Left lung (tissue), 10 donors: ENCODE measurements around the gene TTYH1. TPM values are rescaled to one million over a fixed set of nuclear protein-coding genes. Genes with fewer than 3 reads are reported as not detected.

ENCODE experiments used
- ATAC-seq: fragments of 200-7000 bp; cut with Tn5 transposase; one replicate; pipeline ENCODE4 v1.9.1; 2020; ENCODE audit warnings: moderate library complexity
- DNase-seq, 4 donors: peaks; one replicate each; pipeline ENCODE4 v3.0.0-alpha.2; 2013 to 2020
- H3K27ac ChIP-seq, 2 donors: fragments of 200-600 bp; sonication (generic) in 1 of 2; one replicate each; pipeline versions ENCODE4 v1.5.0 to v1.8.0; 2020 to 2021
- H3K27me3 ChIP-seq, 2 donors: fragments of 200-600 bp; sonication (generic) in 1 of 2; one replicate each; pipeline versions ENCODE4 v1.5.0 to v1.8.0; 2020 to 2021
- H3K36me3 ChIP-seq, 2 donors: fragments of 200-600 bp; sonication (generic) in 1 of 2; one replicate each; pipeline versions ENCODE4 v1.5.0 to v1.8.0; 2020 to 2021
- H3K4me1 ChIP-seq, 2 donors: fragments of 200-600 bp; one replicate each; pipeline ENCODE4 v1.8.0; 2021
- H3K4me3 ChIP-seq, 2 donors: fragments of 200-600 bp; sonication (generic) in 1 of 2; one replicate each; pipeline versions ENCODE4 v1.5.0 to v1.8.0; 2020 to 2021; ENCODE audit warnings: mild to moderate bottlenecking in 1 of 2
- H3K9me3 ChIP-seq, 2 donors: fragments of 200-600 bp; sonication (generic) in 1 of 2; one replicate each; pipeline versions ENCODE4 v1.5.0 to v1.8.0; 2020 to 2021
- CTCF ChIP-seq, 2 donors: fragments of 200-600 bp; sonication (generic) in 1 of 2; IDR thresholded peaks; one replicate each; pipeline versions ENCODE4 v1.5.0 to v1.8.0; 2021; ENCODE audit warnings: antibody characterized with exemption in 2 of 2
- intact Hi-C, 2 donors: fragments of 100-400 bp; cut with DNase I; formaldehyde crosslinking; loops; one replicate each; pipeline versions ENCODE4 v1.11.2 to v1.14.2; 2022
- polyA plus RNA-seq, 6 donors: library from polyadenylated mRNA; unstranded; fragments of 120-200 nt; gene quantifications; one replicate each; pipeline ENCODE4 v1.2.1, GENCODE V29; 2013; ENCODE audit not compliant: insufficient read length in 6 of 6
- total RNA-seq, 2 donors: library from RNA; stranded (reverse); fragmentation: NEBNext Ultra II Directional; extraction: Animal tissue kit (Norgen Biotek cat#: 25700); gene quantifications; one replicate each; pipeline ENCODE4 v1.2.1, GENCODE V29; 2021
- donor health status: DM: no; HTN: yes; CAD: no.
- donor health status: DM: no; HTN: no; CAD: no.

TTYH1 gene
- total and polyA plus RNA-seq, 8 donors, result 2.3 to 13.4 (median 4.7) TPM; not detected in 2

GRCh38 chr19:54400913-54401312, 14.4 kb upstream of the TTYH1 start:
- no peak overlapping the region for H3K27ac ChIP-seq
- no peak overlapping the region for H3K4me3 ChIP-seq
- DNase-seq (no peak), ATAC-seq (no peak)
- no peaks in the 10 kb centered on the region for H3K4me1 ChIP-seq
- peaks cover 0 to 29% of the 10 kb centered on the region in 2 donors for H3K27me3 ChIP-seq
- TF ChIP-seq CTCF (IDR thresholded peaks at IDR 0.05), result no peak
- intact Hi-C loops, result no loop called here
- no peaks in the 10 kb centered on the region for H3K9me3 ChIP-seq
- H3K36me3 ChIP-seq, result no peaks in the 10 kb centered on the region

- H3K4me1 ChIP-seq, result no peaks in the 10 kb centered on the region
- no peak for ATAC-seq
- no peak for DNase-seq
- H3K27ac ChIP-seq, result no peak overlapping the region
- TF ChIP-seq CTCF (IDR thresholded peaks at IDR 0.05), result no peak
- intact Hi-C loops, result no loop called here
- H3K27me3 ChIP-seq, result peaks cover 0 to 12% of the 10 kb centered on the region in 2 donors
- H3K36me3 ChIP-seq, result no peaks in the 10 kb centered on the region
- no peaks in the 10 kb centered on the region for H3K9me3 ChIP-seq
- H3K4me3 ChIP-seq, result no peak overlapping the region
These were observed 12.2 kb upstream of the TTYH1 start for GRCh38 chr19:54403054-54403453.

GRCh38 chr19:54405628-54406027, 9.6 kb upstream of the TTYH1 start:
- no peaks in the 10 kb centered on the region for H3K4me1 ChIP-seq
- no peaks in the 10 kb centered on the region for H3K9me3 ChIP-seq
- H3K27me3 ChIP-seq, result peaks cover 0 to 16% of the 10 kb centered on the region in 2 donors
- intact Hi-C loops, result no loop called here
- no peak for ATAC-seq
- no peaks in the 10 kb centered on the region for H3K36me3 ChIP-seq
- H3K27ac ChIP-seq, result no peak overlapping the region
- no peak for DNase-seq
- H3K4me3 ChIP-seq, result no peak overlapping the region
- TF ChIP-seq CTCF (IDR thresholded peaks at IDR 0.05), result no peak

- ATAC-seq, result no peak
- Histone ChIP-seq H3K4me3 (no peak overlapping the region), H3K9me3 (no peaks in the 10 kb centered on the region), H3K36me3 (no peaks in the 10 kb centered on the region), H3K27me3 (peaks cover 0 to 33% of the 10 kb centered on the region in 2 donors), H3K27ac (no peak overlapping the region), H3K4me1 (no peaks in the 10 kb centered on the region)
- intact Hi-C loops, result no loop called here
- no peak for TF ChIP-seq CTCF (IDR thresholded peaks at IDR 0.05)
- DNase-seq, result no peak
These were observed 7.5 kb upstream of the TTYH1 start for GRCh38 chr19:54407780-54408179.

- Histone ChIP-seq H3K36me3 (no peaks in the 10 kb centered on the region), H3K4me3 (no peak overlapping the region), H3K4me1 (no peaks in the 10 kb centered on the region), H3K27ac (no peak overlapping the region), H3K9me3 (no peaks in the 10 kb centered on the region), H3K27me3 (peaks cover 0 to 36% of the 10 kb centered on the region in 2 donors)
- intact Hi-C loops, result no loop called here
- no peak for TF ChIP-seq CTCF (IDR thresholded peaks at IDR 0.05)
- no peak for ATAC-seq
- no peak for DNase-seq
These were observed 6.7 kb upstream of the TTYH1 start for GRCh38 chr19:54408456-54409026.
